GM23338 (cell line): ENCODE measurements around the gene GNL3. TPM values are rescaled to one million over a fixed set of nuclear protein-coding genes. Genes with fewer than 3 reads are reported as not detected.

Experiments
- ATAC-seq: fragments of 200-7000 bp; cut with Tn5 transposase; 3 replicates; pipeline ENCODE4 v1.9.1; 2020
- DNase-seq: peaks from one replicate; pipeline ENCODE4 v3.0.0-alpha.2; 2015; ENCODE audit warnings: low spot score
- H2AFZ ChIP-seq: fragments of 200-600 bp; sonication (generic); 2 replicates; pipeline ENCODE4 v1.8.0; 2016; ENCODE audit warnings: antibody characterized with exemption, mild to moderate bottlenecking, moderate library complexity
- H3F3A ChIP-seq: fragments of 200-600 bp; sonication (generic); replicated peaks from 2 replicates; pipeline ENCODE4 v1.8.0; 2017; ENCODE audit warnings: antibody characterized with exemption, mixed run types, low read depth
- H3K27ac ChIP-seq: fragments of 200-600 bp; sonication (generic); 2 replicates; pipeline ENCODE4 v1.6.1; 2016; ENCODE audit warnings: low read depth
- H3K27me3 ChIP-seq: fragments of 200-600 bp; sonication (generic); 2 replicates; pipeline ENCODE4 v1.8.0; 2016; ENCODE audit warnings: mild to moderate bottlenecking, mixed run types, moderate library complexity; ENCODE audit not compliant: insufficient read depth
- H3K36me3 ChIP-seq: fragments of 200-600 bp; sonication (generic); 2 replicates; pipeline ENCODE4 v1.8.0; 2016; ENCODE audit warnings: mild to moderate bottlenecking; ENCODE audit not compliant: insufficient read depth
- H3K4me1 ChIP-seq: fragments of 200-600 bp; sonication (generic); 2 replicates; pipeline ENCODE4 v1.8.0; 2016; ENCODE audit warnings: mild to moderate bottlenecking, moderate library complexity; ENCODE audit not compliant: insufficient read depth
- H3K4me2 ChIP-seq: fragments of 200-600 bp; sonication (generic); 2 replicates; pipeline ENCODE4 v1.7.1; 2017; ENCODE audit warnings: mixed run types
- H3K4me3 ChIP-seq: fragments of 200-600 bp; sonication (generic); 2 replicates; pipeline ENCODE4 v1.6.1; 2016; ENCODE audit warnings: mixed run types
- H3K79me2 ChIP-seq: fragments of 200-600 bp; sonication (generic); replicated peaks from 2 replicates; pipeline ENCODE4 v1.8.0; 2017; ENCODE audit warnings: mild to moderate bottlenecking; ENCODE audit not compliant: insufficient read depth
- H3K9me2 ChIP-seq: fragments of 200-600 bp; sonication (generic); 2 replicates; pipeline ENCODE4 v1.8.0; 2017; ENCODE audit not compliant: insufficient read depth
- H4K20me1 ChIP-seq: fragments of 200-600 bp; sonication (generic); replicated peaks from 2 replicates; pipeline ENCODE4 v1.8.0; 2017; ENCODE audit warnings: mild to moderate bottlenecking; ENCODE audit not compliant: insufficient read depth
- H3K27ac Mint-ChIP-seq: 2 replicates; pipeline ENCODE4 v1.8.0; 2020; ENCODE audit warnings: inconsistent platforms, mild to moderate bottlenecking, moderate library complexity, mixed read lengths
- H3K27me3 Mint-ChIP-seq: 3 replicates; pipeline ENCODE4 v1.8.0; 2022; ENCODE audit warnings: low read depth, mild to moderate bottlenecking, moderate library complexity, mixed read lengths, inconsistent platforms; ENCODE audit not compliant: insufficient read depth, poor library complexity
- H3K36me3 Mint-ChIP-seq: 3 replicates; pipeline ENCODE4 v1.8.0; 2021; ENCODE audit warnings: low read depth, mild to moderate bottlenecking, inconsistent platforms, moderate library complexity, mixed read lengths
- H3K4me1 Mint-ChIP-seq: 3 replicates; pipeline ENCODE4 v1.8.0; 2020; ENCODE audit warnings: mild to moderate bottlenecking, inconsistent platforms, mixed read lengths
- H3K4me3 Mint-ChIP-seq: 3 replicates; pipeline ENCODE4 v1.8.0; 2021; ENCODE audit warnings: moderate library complexity, mild to moderate bottlenecking, inconsistent platforms, mixed read lengths
- H3K9me3 Mint-ChIP-seq: 3 replicates; pipeline ENCODE4 v1.8.0; 2020; ENCODE audit warnings: moderate library complexity, mild to moderate bottlenecking, inconsistent platforms, mixed read lengths
- CREB1 ChIP-seq: fragments of 250-450 bp; sonication (Bioruptor Pico); IDR thresholded peaks from 2 replicates; pipeline ENCODE4 v1.5.0; 2020; ENCODE audit warnings: low read depth, mild to moderate bottlenecking, moderate library complexity
- ETS1 ChIP-seq: IDR thresholded peaks from 2 replicates; pipeline ENCODE4 v1.6.1; 2016; ENCODE audit warnings: antibody characterized with exemption
- EZH2 ChIP-seq: fragments of 200-600 bp; sonication (generic); IDR thresholded peaks from one replicate; pipeline ENCODE4 v1.8.0; 2017; ENCODE audit warnings: antibody characterized with exemption, mild to moderate bottlenecking, low read depth; ENCODE audit not compliant: unreplicated experiment
- EZH2phosphoT487 ChIP-seq: fragments of 200-600 bp; sonication (generic); IDR thresholded peaks from one replicate; pipeline ENCODE4 v1.8.1; 2018; ENCODE audit warnings: antibody characterized with exemption; ENCODE audit not compliant: unreplicated experiment
- POLR2AphosphoS5 ChIP-seq: IDR thresholded peaks from 2 replicates; pipeline ENCODE4 v1.6.1; 2016; ENCODE audit warnings: antibody characterized with exemption, low read depth
- REST ChIP-seq: IDR thresholded peaks from one replicate; pipeline ENCODE4 v1.6.1; 2018; ENCODE audit warnings: antibody characterized with exemption; ENCODE audit not compliant: unreplicated experiment
- STAT1 ChIP-seq: IDR thresholded peaks from one replicate; pipeline ENCODE4 v1.6.1; 2016; ENCODE audit warnings: antibody characterized with exemption; ENCODE audit not compliant: unreplicated experiment
- ZNF114 ChIP-seq: fragments of 250-450 bp; sonication (Bioruptor Pico); IDR thresholded peaks from 2 replicates; pipeline ENCODE4 v1.5.0; 2020; ENCODE audit warnings: mild to moderate bottlenecking, moderate library complexity
- ZNF331 ChIP-seq: fragments of 250-450 bp; sonication (Bioruptor Pico); IDR thresholded peaks from 2 replicates; pipeline ENCODE4 v1.5.0; 2020; ENCODE audit warnings: low read depth, mild to moderate bottlenecking, moderate library complexity
- ZNF462 ChIP-seq: fragments of 250-450 bp; sonication (Bioruptor Pico); IDR thresholded peaks from 2 replicates; pipeline ENCODE4 v1.5.0; 2020; ENCODE audit warnings: mild to moderate bottlenecking, moderate library complexity
- polyA plus RNA-seq: library from polyadenylated mRNA; unstranded; fragments of >200 nt; fragmentation: Nextera tagmentation; extraction: Ambion mirVana; gene quantifications from 2 replicates; pipeline ENCODE4 v1.2.1, GENCODE V29; 2016
- total RNA-seq: library from RNA; depleted of rRNA; stranded (reverse); fragments of >200 nt; shearing (Covaris generic); gene quantifications from 2 replicates; pipeline ENCODE4 v1.2.3, GENCODE V29; 2014

GNL3 gene
- total and polyA plus RNA-seq, 2 experiments from 2014 or later, result 169 to 205 TPM

- no peak for TF ChIP-seq ETS1
- no peak for TF ChIP-seq CREB1 (CRISPR knock-in tag)
- no peak for TF ChIP-seq POLR2AphosphoS5
- TF ChIP-seq REST, result no peak
- TF ChIP-seq STAT1, result no peak
- TF ChIP-seq EZH2, result no peak
- no peak for TF ChIP-seq ZNF114
- TF ChIP-seq ZNF331, result no peak
Observed at GRCh38 chr3:52650439-52650838, 35.4 kb upstream of the GNL3 start (continued).

GRCh38 chr3:52651592-52651991, 34.2 kb upstream of the GNL3 start:
- peaks cover 4% of the 10 kb centered on the region; the same call in 2 of the 3 replicates for H3K4me1 Mint-ChIP-seq
- Histone ChIP-seq H3F3A (no peaks in the 10 kb centered on the region), H3K9me2 (no peaks in the 10 kb centered on the region), H3K4me3 (no peak overlapping the region), H3K36me3 (peaks cover 22% of the 10 kb centered on the region), H2AFZ (no peak overlapping the region), H3K79me2 (no peaks in the 10 kb centered on the region), H3K27ac (no peak overlapping the region), H3K4me1 (no peaks in the 10 kb centered on the region), H4K20me1 (no peaks in the 10 kb centered on the region), H3K27me3 (no peaks in the 10 kb centered on the region), H3K4me2 (no peak overlapping the region)
- no peak overlapping the region for H3K27ac Mint-ChIP-seq
- H3K36me3 Mint-ChIP-seq, result peaks cover 56% of the 10 kb centered on the region
- no peaks in the 10 kb centered on the region for H3K9me3 Mint-ChIP-seq
- no peaks in the 10 kb centered on the region for H3K27me3 Mint-ChIP-seq
- ATAC-seq, result no peak
- no peak overlapping the region for H3K4me3 Mint-ChIP-seq
- no peak for DNase-seq
- TF ChIP-seq POLR2AphosphoS5 (no peak), EZH2phosphoT487 (no peak), ZNF462 (CRISPR knock-in tag) (no peak), ETS1 (no peak), REST (no peak)
